A549 (cell line): Measurements from ENCODE around the gene CPT1B. TPM values are rescaled to one million over a fixed set of nuclear protein-coding genes. Genes with fewer than 3 reads are reported as not detected.
A peak's percentile ranks its signal among the peaks of the same experiment; 100 is the strongest.

Experiments used
- ATAC-seq, 2 experiments: fragments of 200-7000 bp in 1 of 2; fragments of >200 bp in 1 of 2; cut with Nextera tagmentation in 1 of 2; cut with Tn5 transposase in 1 of 2; 3 replicates each; pipeline versions ENCODE4 v1.8.0 to v1.9.1; 2018 to 2020; ENCODE audit warnings: mild to moderate bottlenecking in 1 of 2, moderate library complexity in 1 of 2
- CTCF ChIA-PET: fragments of 300-600 bp; sonication (Branson Sonifier 250); formaldehyde crosslinking; extraction: SDS; loops from one replicate; lab custom pipeline; 2021; ENCODE audit warnings: antibody characterized with exemption, inconsistent platforms; lab: Yijun Ruan, JAX
- POLR2A ChIA-PET: fragments of 350-600 bp; formaldehyde crosslinking; extraction: SDS; loops from one replicate; lab custom pipeline; 2021; ENCODE audit warnings: antibody characterized with exemption, inconsistent platforms; lab: Yijun Ruan, JAX
- DNase-seq, 2 experiments: peaks; one replicate each; pipeline versions ENCODE4 v3.0.0 to v3.0.0-alpha.2; 2011 to 2016; ENCODE audit warnings: low read depth in 1 of 2, low spot score in 1 of 2
- FAIRE-seq: peaks from 2 replicates; lab custom pipeline; 2011; peaks lifted over from hg19 to GRCh38; lab: Jason Lieb, UNC
- H3K27ac ChIP-seq, 2 experiments: fragments of >200 bp; sonication (Bioruptor Twin); formaldehyde crosslinking; 3 replicates each; pipeline ENCODE4 v1.5.1; 2016 to 2017
- H3K4me1 ChIP-seq: fragments of >200 bp; sonication (Bioruptor Twin); formaldehyde crosslinking; 3 replicates; pipeline ENCODE4 v1.6.1; 2016
- H3K4me2 ChIP-seq: fragments of >200 bp; sonication (Bioruptor Twin); formaldehyde crosslinking; 3 replicates; pipeline ENCODE4 v1.6.1; 2016
- H3K4me3 ChIP-seq: fragments of >200 bp; sonication (Bioruptor Twin); formaldehyde crosslinking; 3 replicates; pipeline ENCODE4 v1.5.1; 2016
- H3K9me3 ChIP-seq: fragments of >200 bp; sonication (Bioruptor Twin); formaldehyde crosslinking; 3 replicates; pipeline ENCODE4 v1.6.1; 2016
- ESRRA ChIP-seq: fragments of 150-350 bp; IDR thresholded peaks from 2 replicates; pipeline ENCODE4 v1.6.1; 2014; ENCODE audit warnings: mild to moderate bottlenecking, low read length, borderline replicate concordance
- HDAC2 ChIP-seq: fragments of 200-600 bp; sonication (generic); IDR thresholded peaks from 2 replicates; pipeline ENCODE4 v1.6.1; 2016
- HEYL ChIP-seq: fragments of 250-450 bp; sonication (Bioruptor Pico); IDR thresholded peaks from 2 replicates; pipeline ENCODE4 v1.8.0; 2021; ENCODE audit warnings: mild to moderate bottlenecking, moderate library complexity
- HOXA7 ChIP-seq: fragments of 250-450 bp; sonication (Bioruptor Pico); IDR thresholded peaks from 2 replicates; pipeline ENCODE4 v1.5.0; 2020; ENCODE audit warnings: mild to moderate bottlenecking, moderate library complexity
- HOXB5 ChIP-seq: fragments of 250-450 bp; sonication (Bioruptor Pico); IDR thresholded peaks from 2 replicates; pipeline ENCODE4 v1.5.0; 2020; ENCODE audit warnings: mild to moderate bottlenecking, moderate library complexity
- JUN ChIP-seq, 2 experiments: fragments of >200 bp; sonication (Bioruptor Twin); formaldehyde crosslinking; IDR thresholded peaks; 2 replicates in 1 of 2; 3 replicates in 1 of 2; pipeline ENCODE4 v1.6.1; 2016 to 2017
- JUNB ChIP-seq: fragments of >200 bp; sonication (Bioruptor Twin); formaldehyde crosslinking; IDR thresholded peaks from 2 replicates; pipeline ENCODE4 v1.6.1; 2016
- MAZ ChIP-seq: fragments of 150-350 bp; IDR thresholded peaks from 2 replicates; pipeline ENCODE4 v1.6.1; 2014; ENCODE audit warnings: antibody characterized with exemption, low read depth, low read length, borderline replicate concordance
- MYC ChIP-seq: IDR thresholded peaks from 2 replicates; pipeline ENCODE4 v1.6.1; 2012; ENCODE audit warnings: mild to moderate bottlenecking, inconsistent platforms, low read length, improper control_type of control experiment, borderline replicate concordance
- NFE2L2 ChIP-seq: fragments of 150-350 bp; conservative IDR thresholded peaks from 2 replicates; pipeline ENCODE4 v1.6.1; 2014; ENCODE audit warnings: low read length
- NPAS2 ChIP-seq: fragments of 250-450 bp; sonication (Bioruptor Pico); IDR thresholded peaks from 2 replicates; pipeline ENCODE4 v1.8.0; 2022; ENCODE audit warnings: mild to moderate bottlenecking, moderate library complexity, borderline replicate concordance
- NR3C1 ChIP-seq: fragments of >200 bp; sonication (Bioruptor Twin); formaldehyde crosslinking; IDR thresholded peaks from 3 replicates; pipeline ENCODE4 v1.6.1; 2017
- POLR2AphosphoS2 ChIP-seq: conservative IDR thresholded peaks from 2 replicates; pipeline ENCODE4 v1.6.1; 2012; ENCODE audit warnings: low read length, improper control_type of control experiment, inconsistent platforms
- RAD21 ChIP-seq, 2 experiments: fragments of >200 bp in 1 of 2; sonication (Bioruptor Twin) in 1 of 2; formaldehyde crosslinking in 1 of 2; IDR thresholded peaks in 1 of 2; conservative IDR thresholded peaks in 1 of 2; 2 replicates in 1 of 2; 3 replicates in 1 of 2; pipeline ENCODE4 v1.6.1; 2012 to 2018; ENCODE audit warnings: inconsistent platforms in 1 of 2
- RCOR1 ChIP-seq: fragments of 150-350 bp; IDR thresholded peaks from 2 replicates; pipeline ENCODE4 v1.6.1; 2014; ENCODE audit warnings: antibody characterized with exemption, low read length, low read depth
- SMC3 ChIP-seq: fragments of >200 bp; sonication (Bioruptor Twin); formaldehyde crosslinking; IDR thresholded peaks from 3 replicates; pipeline ENCODE4 v1.6.1; 2018; ENCODE audit warnings: inconsistent platforms
- ZC3H11A ChIP-seq: fragments of 450-650 bp; IDR thresholded peaks from 2 replicates; pipeline ENCODE4 v1.6.1; 2014; ENCODE audit warnings: antibody characterized with exemption, mild to moderate bottlenecking
- ZFP36 ChIP-seq: fragments of 450-650 bp; IDR thresholded peaks from 2 replicates; pipeline ENCODE4 v1.6.1; 2014; ENCODE audit warnings: borderline replicate concordance; ENCODE audit not compliant: partially characterized antibody
- WGBS: methylation state at CpG from one replicate; pipeline ENCODE4 v1.1.6; 2017; ENCODE audit errors: missing lambda C conversion rate; 5-methylcytosine and 5-hydroxymethylcytosine counted together
- polyA plus RNA-seq, 4 experiments: library from polyadenylated mRNA; depleted of rRNA in 3 of 4; stranded (reverse); fragments of >200 nt; fragmentation: RNase III in 1 of 4; extraction: RNeasy Plus Mini Kit Qiagen cat#74134 plus additional on column Dnase treatment in 1 of 4; gene quantifications; 2 replicates in 3 of 4; 3 replicates in 1 of 4; pipeline ENCODE4 v1.2.3, GENCODE V29; 2011 to 2017
- TF ChIP-seq, protein P1 (sequence below): fragments of 200-600 bp; sonication (generic); IDR thresholded peaks from 2 replicates; pipeline ENCODE4 v1.6.1; 2016; ENCODE audit warnings: antibody characterized with exemption, mild to moderate bottlenecking, moderate library complexity
- TF ChIP-seq, protein P2 (sequence below): fragments of >200 bp; sonication (Bioruptor Twin); formaldehyde crosslinking; IDR thresholded peaks from 2 replicates; pipeline ENCODE4 v1.6.1; 2016
- TF ChIP-seq, protein P3 (sequence below): fragments of >200 bp; sonication (Bioruptor Twin); formaldehyde crosslinking; IDR thresholded peaks from 3 replicates; pipeline ENCODE4 v1.6.1; 2016
- TF ChIP-seq, protein P4 (sequence below): IDR thresholded peaks from 2 replicates; pipeline ENCODE4 v1.6.1; 2012; ENCODE audit warnings: low read depth, borderline replicate concordance
- TF ChIP-seq, protein P5 (sequence below): fragments of >200 bp; sonication (Bioruptor Twin); formaldehyde crosslinking; IDR thresholded peaks from 3 replicates; pipeline ENCODE4 v1.5.1; 2016

The CPT1B gene
- polyA plus RNA-seq, 2 of the 4 experiments (the other 2 are of a cell fraction): 12.1 to 26.5 TPM

DNA sequence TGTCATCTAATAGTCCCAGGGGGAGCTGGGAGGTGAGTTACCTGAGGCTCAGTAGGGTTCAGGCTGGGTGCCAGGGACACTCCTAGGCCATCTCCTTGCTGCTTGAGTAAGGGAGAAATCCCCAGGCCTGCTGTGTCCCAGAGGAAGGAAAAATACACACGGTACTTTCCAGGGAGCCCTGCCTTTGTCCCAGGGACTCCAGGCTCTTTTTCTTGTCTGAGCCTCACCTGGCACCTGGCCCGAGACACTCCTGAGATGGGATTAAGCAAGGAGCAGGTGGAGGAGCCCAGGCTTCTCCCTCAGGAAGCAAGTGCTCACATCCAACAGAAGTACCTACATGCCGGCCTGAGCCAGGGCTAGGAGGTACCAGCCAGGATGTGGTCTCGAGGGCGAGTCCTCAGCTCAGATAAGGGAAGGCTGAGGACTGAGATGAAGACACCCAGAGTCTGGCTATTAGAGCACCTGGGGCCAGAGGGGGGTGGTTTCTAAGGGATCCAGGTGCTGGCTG lies 33.4 kb downstream of the CPT1B start:
- FAIRE-seq: no peak
- TF ChIP-seq, protein P1, sequence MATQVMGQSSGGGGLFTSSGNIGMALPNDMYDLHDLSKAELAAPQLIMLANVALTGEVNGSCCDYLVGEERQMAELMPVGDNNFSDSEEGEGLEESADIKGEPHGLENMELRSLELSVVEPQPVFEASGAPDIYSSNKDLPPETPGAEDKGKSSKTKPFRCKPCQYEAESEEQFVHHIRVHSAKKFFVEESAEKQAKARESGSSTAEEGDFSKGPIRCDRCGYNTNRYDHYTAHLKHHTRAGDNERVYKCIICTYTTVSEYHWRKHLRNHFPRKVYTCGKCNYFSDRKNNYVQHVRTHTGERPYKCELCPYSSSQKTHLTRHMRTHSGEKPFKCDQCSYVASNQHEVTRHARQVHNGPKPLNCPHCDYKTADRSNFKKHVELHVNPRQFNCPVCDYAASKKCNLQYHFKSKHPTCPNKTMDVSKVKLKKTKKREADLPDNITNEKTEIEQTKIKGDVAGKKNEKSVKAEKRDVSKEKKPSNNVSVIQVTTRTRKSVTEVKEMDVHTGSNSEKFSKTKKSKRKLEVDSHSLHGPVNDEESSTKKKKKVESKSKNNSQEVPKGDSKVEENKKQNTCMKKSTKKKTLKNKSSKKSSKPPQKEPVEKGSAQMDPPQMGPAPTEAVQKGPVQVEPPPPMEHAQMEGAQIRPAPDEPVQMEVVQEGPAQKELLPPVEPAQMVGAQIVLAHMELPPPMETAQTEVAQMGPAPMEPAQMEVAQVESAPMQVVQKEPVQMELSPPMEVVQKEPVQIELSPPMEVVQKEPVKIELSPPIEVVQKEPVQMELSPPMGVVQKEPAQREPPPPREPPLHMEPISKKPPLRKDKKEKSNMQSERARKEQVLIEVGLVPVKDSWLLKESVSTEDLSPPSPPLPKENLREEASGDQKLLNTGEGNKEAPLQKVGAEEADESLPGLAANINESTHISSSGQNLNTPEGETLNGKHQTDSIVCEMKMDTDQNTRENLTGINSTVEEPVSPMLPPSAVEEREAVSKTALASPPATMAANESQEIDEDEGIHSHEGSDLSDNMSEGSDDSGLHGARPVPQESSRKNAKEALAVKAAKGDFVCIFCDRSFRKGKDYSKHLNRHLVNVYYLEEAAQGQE: no peak
- TF ChIP-seq NPAS2 (no peak), ZC3H11A (no peak), ESRRA (no peak), HEYL (CRISPR knock-in tag) (no peak), MAZ (no peak), HOXA7 (CRISPR knock-in tag) (no peak), ZFP36 (no peak), HDAC2 (no peak), JUN (IDR thresholded peaks at IDR 0.05) (no peak), HOXB5 (CRISPR knock-in tag) (no peak), NR3C1 (no peak)
- TF ChIP-seq, protein P2, sequence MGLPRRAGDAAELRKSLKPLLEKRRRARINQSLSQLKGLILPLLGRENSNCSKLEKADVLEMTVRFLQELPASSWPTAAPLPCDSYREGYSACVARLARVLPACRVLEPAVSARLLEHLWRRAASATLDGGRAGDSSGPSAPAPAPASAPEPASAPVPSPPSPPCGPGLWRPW: no peak
- TF ChIP-seq, protein P3, sequence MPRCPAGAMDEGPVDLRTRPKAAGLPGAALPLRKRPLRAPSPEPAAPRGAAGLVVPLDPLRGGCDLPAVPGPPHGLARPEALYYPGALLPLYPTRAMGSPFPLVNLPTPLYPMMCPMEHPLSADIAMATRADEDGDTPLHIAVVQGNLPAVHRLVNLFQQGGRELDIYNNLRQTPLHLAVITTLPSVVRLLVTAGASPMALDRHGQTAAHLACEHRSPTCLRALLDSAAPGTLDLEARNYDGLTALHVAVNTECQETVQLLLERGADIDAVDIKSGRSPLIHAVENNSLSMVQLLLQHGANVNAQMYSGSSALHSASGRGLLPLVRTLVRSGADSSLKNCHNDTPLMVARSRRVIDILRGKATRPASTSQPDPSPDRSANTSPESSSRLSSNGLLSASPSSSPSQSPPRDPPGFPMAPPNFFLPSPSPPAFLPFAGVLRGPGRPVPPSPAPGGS: no peak
- no peak overlapping the region for H3K4me3 ChIP-seq
- H3K9me3 ChIP-seq: no peaks in the 10 kb centered on the region
- ATAC-seq: peak; percentile 14 to 51; a peak in 4 of 6 replicates
- peak overlapping the region; percentile 68 for H3K4me2 ChIP-seq
- POLR2A ChIA-PET: interaction anchor here (1.3 to 1.4 kb wide), 2 partner anchors 13 to 18 kb away, joined by 3 to 4 read pairs; partner anchors contain the start of gene SYCE3
- CTCF ChIA-PET: interaction anchor here (0.9 to 4.5 kb wide), 10 partner anchors 11 to 76 kb away, joined by 3 to 25 read pairs (median 5); partner anchors contain the start of genes SCO2 and SYCE3
- H3K27ac ChIP-seq: peak overlapping the region; percentile 82 to 84
- H3K4me1 ChIP-seq: peaks cover 53% of the 10 kb centered on the region
- no peak for DNase-seq
- WGBS: 71% methylated on average over 4 of the region's 5 CpGs

DNA sequence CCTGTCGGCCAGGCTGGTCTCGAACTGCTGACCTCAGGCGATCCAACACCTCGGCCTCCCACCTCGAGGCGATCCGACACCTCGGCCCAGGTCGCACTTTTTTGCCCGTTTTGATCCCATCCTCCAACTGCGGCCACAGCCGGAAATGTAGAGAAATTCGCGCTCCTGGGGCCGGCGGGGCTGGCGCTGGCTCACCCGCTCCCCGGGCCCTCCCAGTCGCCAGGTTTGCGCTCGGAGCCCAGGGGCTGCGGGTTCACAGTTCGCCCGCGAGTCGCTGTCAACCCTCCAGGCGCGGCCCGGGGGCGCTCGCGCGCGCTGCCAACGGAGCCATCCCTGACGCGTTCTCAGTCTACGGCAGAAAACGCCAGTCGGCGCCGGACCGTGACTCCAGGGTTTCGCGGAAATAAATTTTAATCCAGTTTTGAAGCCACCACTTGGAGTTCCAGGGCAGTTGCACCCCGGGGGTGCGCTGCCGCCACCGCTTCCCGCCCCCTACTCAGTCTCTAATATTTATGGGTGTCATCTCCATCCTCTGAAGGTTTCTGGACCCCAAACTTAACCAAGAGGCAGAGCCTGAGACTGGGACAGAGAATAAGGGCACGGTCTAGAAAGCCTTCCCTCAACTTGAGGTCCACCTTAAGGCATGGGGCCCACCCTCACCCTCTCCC lies 34.0 kb downstream of the CPT1B start:
- Histone ChIP-seq H3K4me1 (peaks cover 57% of the 10 kb centered on the region), H3K27ac (peak overlapping the region; percentile 82 to 84), H3K9me3 (no peaks in the 10 kb centered on the region), H3K4me3 (peak overlapping the region; percentile 24; the same call in 1 of the 3 replicates), H3K4me2 (peak overlapping the region; percentile 68)
- 6% methylated on average over 15 of the region's 52 CpGs for WGBS
- ChIA-PET CTCF (interaction anchor here (0.9 to 4.5 kb wide), 8 partner anchors 14 to 77 kb away, joined by 3 to 25 read pairs (median 5); partner anchors contain the start of genes SCO2 and SYCE3), POLR2A (interaction anchor here (1.4 kb wide), 1 partner anchor 12 kb away, joined by 4 read pairs; no protein-coding TSS in a partner anchor)
- FAIRE-seq: no peak
- peak; percentile 74 to 89 for ATAC-seq
- peak; percentile 82 to 85 for DNase-seq
- peak; percentile 62 for TF ChIP-seq SMC3
- no peak for TF ChIP-seq HOXB5 (CRISPR knock-in tag)
- TF ChIP-seq NFE2L2: no peak
- TF ChIP-seq, protein P4, sequence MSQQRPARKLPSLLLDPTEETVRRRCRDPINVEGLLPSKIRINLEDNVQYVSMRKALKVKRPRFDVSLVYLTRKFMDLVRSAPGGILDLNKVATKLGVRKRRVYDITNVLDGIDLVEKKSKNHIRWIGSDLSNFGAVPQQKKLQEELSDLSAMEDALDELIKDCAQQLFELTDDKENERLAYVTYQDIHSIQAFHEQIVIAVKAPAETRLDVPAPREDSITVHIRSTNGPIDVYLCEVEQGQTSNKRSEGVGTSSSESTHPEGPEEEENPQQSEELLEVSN: no peak
- TF ChIP-seq, protein P1: no peak
- no peak for TF ChIP-seq RCOR1
- TF ChIP-seq RAD21 (conservative IDR thresholded peaks at IDR 0.05 in 1 of 2, IDR thresholded peaks at IDR 0.05 in 1 of 2): peak; percentile 26 to 44; a peak in 4 of 5 replicates
- TF ChIP-seq ESRRA: no peak
- TF ChIP-seq, protein P5, sequence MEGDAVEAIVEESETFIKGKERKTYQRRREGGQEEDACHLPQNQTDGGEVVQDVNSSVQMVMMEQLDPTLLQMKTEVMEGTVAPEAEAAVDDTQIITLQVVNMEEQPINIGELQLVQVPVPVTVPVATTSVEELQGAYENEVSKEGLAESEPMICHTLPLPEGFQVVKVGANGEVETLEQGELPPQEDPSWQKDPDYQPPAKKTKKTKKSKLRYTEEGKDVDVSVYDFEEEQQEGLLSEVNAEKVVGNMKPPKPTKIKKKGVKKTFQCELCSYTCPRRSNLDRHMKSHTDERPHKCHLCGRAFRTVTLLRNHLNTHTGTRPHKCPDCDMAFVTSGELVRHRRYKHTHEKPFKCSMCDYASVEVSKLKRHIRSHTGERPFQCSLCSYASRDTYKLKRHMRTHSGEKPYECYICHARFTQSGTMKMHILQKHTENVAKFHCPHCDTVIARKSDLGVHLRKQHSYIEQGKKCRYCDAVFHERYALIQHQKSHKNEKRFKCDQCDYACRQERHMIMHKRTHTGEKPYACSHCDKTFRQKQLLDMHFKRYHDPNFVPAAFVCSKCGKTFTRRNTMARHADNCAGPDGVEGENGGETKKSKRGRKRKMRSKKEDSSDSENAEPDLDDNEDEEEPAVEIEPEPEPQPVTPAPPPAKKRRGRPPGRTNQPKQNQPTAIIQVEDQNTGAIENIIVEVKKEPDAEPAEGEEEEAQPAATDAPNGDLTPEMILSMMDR: peak; percentile 61
- no peak for TF ChIP-seq JUNB
- no peak for TF ChIP-seq POLR2AphosphoS2
- no peak for TF ChIP-seq MYC
- TF ChIP-seq ZFP36: no peak
